Activated CD4-positive, alpha-beta T cell treated with anti-CD3 and anti-CD28 coated beads, Interleukin-10, Interleukin-2, amounts not matched to agents 100 ng/mL and 50 ng/mL, durations not matched to agents 16 hours and 8 hours (primary cell): ENCODE results near the gene VPS25.
"Not testable (repeated sequence)": the region's sequence is repeated elsewhere in the genome, so short reads cannot be mapped to it uniquely, and the experiment has no call there.

Source experiments
- DNase-seq: peaks from one replicate; pipeline ENCODE4 v3.0.0-alpha.2; 2020

The VPS25 gene

DNA sequence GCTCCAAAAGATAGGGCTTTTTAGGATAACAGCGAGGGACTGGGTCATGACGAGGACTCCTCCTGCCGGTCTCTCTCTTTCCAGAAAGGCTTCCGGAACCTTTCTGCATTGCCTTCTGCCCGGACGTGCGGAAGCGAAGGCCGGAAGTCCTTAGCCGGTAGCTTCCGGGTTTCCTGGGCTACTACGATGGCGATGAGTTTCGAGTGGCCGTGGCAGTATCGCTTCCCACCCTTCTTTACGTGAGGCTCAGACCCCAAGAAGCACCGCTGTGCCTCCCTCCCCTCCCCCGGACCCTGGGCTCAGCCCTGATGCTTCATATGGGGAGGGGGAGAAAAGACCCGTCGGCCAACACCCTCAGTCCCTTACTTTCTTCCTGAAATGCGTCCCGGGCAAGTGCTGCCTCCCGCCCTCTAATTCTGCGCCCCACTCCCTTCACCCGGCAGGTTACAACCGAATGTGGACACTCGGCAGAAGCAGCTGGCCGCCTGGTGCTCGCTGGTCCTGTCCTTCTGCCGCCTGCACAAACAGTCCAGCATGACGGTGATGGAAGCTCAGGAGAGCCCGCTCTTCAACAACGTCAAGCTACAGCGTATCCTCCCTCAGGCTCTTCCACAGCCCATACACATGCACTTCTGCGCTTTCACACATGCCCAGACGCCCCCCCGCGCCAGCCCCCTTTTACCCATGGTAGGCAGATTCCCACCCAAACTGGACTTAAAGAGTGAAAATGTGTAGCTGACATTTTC, at the start of gene VPS25:
VPS25 (plus strand) TSS at position 160 of the 746 bp plus-strand sequence; CDS start at position 187, 27 bp downstream.
- DNase-seq, result peak; percentile 87

DNA sequence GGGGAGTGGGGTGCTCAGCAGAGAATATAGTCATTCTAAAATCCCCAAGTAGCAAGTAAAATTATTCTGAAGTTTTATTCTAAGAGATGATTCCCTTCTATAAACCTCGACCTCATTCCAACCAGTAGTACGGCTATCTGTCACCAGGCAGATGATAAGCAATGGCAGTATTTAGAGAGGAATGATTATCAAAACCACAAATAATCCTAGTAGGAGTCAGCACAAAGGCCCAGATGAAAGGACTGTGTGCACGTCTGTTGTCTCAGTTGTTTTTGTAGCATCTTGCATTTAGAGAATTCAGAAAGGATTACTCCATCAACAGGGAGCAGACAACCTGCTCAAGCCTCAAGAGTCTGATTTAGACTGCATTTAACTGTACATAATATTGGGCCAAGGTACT, 49.6 kb upstream of the VPS25 start:
- no peak for DNase-seq

DNA sequence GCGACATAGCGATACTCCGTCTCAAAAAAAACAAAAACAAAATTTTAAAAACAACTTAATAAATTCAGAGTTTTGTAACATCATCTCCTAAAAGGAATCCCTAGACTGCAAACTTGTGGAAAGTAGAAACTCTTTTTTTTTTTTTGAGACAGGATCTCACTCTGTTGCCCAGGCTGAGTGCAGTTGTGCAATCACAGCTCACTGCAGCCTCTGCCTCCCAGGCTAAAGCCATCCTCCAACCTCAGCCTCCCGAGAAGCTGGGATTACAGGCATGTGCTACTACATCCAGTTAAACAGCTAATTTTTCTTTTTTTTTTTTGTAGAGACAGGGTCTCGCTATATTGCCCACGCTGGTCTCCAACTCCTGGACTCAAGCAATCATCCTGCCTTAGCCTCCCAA, 48.1 kb upstream of the VPS25 start:
- DNase-seq, result no peak

DNA sequence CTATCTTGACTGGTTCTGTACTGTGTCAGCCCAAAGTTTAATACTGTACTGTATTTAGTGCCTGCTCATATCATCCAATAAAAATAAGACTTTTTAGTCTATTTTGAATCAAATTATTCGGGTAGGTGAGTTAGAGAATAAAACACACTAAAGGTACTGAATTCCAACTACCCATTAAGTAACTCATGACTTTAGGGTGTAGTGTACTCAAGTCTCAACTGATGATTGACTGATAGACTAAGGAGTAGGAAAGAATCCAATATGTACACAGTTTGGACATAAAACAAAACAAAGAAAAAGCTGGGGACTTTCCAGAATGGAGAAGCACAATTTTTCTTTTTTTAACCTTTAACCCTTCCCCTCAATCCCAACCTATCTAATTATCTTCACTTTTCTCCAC, 32.5 kb upstream of the VPS25 start:
- DNase-seq, result no peak

DNA sequence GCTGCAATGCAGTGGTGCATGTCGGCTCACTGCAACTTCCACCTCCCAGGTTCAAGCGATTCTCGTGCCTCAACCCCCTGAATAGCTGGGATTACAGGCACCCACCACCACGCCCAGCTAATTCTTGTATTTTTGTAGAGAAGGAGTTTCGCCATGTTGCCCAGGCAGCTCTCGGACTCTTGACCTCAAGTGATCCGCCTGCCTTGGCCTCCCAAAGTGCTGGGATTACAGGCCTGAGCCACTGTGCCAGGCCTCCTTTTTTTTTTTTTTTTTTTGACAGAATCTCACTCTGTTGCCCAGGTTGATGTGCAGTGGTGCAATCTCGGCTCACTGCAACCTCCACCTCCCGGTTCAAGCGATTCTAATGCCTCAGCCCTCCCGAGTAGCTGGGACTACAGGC, 30.3 kb upstream of the VPS25 start:
- not testable (repeated sequence) for DNase-seq

DNA sequence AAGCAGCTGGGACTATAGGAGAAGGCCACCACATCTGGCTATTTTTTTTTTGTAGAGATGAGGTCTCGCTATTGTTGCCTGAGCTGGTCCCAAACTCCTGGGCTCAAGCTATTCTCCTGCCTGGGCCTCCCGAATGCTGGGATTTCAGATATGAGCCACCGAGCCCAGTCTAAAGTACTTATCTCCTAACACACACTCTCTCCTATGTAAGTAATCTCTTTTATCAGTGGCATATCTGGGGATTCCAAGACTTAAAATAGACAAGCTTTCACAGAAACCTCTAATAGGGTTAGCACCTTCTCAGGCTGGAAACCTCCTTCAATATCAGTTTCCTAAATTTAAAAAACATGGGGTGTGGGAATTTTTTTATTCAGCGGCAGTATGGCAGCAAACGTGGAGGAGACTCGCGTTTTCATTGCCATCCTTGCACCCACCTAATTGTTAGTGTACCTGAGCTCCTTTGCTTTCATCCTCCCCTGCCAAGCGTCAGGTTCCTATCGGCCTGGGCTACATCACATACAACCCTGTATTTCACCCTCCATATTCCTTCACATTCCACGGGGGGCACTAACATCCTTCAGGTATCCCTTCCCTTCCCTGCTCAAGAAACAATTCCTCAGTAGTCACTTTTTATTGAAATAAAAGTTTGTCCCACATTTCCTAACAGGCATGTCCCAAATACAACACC, 29.5 kb upstream of the VPS25 start:
- DNase-seq, result no peak

DNA sequence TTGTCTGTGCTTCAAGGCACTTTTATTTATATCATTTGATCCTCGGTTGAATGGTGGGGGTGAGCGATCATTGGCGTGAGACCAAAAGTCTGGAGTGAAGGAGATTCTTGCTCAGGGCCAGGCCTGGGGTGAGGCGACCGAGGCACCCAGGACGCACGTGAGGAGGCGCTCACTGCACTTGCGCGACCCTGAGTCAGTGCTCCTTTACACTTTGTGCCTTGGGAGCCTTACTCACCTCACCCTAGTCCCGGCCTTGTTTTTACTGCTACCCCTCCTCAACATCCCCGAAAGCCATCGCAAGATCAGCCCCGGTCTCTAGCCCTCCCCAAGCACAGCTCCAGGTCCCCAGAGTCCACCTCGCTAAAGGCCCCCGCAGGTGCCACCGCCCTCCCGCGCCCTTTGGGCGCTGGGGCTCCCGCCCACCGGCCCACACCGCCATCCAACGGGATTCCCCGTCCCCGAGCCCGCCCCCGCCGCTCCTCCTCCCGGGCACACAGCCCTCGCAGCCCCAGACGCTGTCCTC, 28.9 kb upstream of the VPS25 start:
- peak; percentile 72 for DNase-seq

DNA sequence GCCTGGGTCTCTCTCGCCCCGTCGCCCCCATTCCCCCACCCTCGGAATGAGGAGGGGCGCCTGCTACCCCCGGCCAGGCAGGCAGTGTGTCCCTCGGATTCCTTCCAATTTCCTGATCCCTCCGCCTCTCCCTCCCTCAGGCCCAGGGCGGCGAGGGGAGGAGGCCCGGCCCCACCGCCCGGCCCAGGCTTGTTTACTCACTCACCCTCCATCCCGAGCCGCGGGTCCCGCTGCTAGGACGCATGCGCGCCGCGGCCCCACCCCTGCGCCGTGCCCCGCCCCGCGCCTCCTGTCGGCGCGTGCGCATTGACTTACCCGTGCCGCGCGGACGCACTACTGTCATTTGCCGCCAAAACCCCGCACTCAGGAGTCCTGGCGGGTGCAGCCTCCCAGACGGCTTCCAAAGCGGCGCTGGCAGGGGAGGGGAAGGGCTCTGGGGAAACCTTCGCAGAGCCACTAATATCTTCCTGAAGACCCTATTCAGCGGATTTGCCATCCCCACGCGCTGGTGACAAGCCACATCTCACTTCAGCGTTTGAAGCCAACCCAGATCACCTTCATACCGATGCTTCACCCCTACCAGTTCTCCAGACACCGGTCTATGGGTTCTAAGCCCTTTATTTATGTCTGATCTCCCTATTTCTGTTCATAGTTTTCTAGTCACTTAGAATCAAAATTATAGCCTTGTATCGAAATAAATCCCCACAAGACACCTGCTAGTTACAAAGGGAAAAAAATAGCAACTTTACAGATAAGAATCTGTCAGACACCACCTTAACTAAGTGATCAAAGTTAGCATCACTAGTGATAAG, 28.2 kb upstream of the VPS25 start, which contains the start of gene EZH1:
EZH1 (minus strand) TSS at position 235 of the 812 bp plus-strand sequence. CDS start 16,099 bp downstream, outside the sequence.
- DNase-seq, result peak; percentile 96

DNA sequence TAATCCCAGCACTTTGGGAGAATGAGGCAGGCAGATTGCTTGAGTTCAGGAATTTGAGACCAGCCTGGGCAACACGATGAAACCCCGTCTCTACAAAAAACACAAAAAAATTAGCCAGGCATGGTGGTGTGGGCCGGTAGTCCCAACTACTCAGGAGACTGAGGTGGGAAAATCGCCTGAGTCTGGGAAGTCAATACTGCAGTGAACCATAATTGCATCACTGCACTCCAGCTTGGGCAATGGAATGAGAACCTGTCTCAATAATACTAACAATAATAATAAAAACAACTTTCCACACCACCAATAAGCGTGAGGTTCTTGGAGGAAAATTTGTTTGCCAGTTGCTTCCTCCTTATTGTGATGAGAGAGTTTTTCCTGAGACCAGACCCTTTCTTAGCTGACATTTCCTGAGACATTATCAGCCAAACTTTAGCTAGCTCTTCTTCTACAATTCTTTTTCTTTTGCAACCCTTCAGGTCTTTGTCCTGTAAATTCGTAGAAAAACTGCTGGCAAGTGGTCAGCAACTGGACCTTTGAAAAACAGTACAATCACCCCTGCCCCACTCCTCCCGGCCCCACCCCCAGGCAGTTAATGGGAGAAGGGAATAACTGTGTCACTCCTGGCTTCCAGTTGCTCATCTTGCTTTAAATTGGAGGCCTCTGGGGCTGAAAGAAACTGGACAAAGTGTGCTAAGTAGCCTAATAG, 24.9 kb upstream of the VPS25 start:
- DNase-seq, result no peak

DNA sequence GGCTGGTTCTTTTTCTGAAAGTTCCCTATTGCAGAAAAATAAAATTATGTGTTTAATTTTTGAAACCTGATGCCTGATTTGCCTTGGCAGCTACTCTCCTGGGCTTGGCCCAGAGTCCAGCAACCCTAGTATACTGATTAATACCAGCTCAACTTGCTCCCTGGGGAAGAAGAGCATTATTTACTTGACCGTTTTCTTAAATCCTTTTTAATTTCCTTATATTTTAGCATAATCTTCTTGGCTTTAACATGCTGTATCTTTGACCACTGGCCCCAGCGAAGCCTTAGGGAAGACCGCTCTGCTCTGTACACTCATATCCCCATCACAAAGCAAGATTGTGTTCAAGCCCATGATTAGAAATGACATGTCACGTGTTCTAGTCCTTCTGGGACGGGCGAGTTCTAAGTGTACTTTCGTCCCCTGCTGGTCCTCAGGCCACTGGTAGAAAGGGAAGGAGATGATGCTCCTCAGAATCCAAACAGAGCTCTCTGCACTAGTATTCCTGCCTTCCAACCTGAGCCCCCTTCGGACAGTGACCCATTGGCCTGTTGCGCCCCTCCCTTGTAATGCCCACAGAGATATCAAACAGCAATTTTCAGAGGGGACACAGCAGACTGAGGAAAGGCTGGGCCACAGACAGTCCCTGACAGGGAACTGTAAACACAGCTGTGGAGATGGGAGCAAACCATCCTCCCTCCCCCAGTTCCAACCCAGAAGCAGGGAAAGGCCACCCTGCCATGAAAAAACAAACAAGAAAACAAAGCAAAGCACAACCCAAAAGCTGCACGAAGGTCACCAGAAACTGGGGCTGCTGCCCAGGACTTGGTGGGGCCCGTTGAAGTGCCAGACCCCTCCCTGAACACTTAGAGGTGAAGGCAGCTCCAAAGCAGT, 24.1 kb upstream of the VPS25 start:
- no peak for DNase-seq

DNA sequence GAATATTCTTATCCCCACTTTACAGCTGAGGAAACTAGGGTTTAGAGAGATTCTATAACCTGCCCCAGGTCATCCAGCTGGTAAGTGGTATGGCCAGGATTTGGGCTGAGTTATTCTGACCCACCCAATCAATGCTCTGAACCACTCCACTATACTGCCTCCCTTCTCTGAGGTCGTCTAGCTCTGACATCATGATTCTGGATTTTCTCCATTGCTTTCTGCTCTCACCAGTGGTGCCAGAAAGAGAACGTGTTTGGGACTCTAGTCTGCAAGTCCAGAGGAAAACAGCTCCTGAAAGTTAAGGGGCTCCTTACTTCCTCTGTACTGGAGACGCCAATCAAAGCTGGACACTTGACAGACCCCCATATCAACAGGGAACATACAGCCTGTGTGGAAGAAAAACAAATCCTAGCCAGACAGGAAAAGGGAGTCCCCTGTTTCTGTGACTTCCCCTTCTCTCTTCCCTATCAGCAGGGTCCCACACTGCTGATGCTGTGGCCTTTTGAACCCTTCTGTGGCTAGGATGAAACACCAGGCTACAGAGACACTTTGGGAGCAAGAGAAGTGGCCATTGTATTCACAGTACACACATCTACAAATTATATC, 22.4 kb upstream of the VPS25 start:
- no peak for DNase-seq

DNA sequence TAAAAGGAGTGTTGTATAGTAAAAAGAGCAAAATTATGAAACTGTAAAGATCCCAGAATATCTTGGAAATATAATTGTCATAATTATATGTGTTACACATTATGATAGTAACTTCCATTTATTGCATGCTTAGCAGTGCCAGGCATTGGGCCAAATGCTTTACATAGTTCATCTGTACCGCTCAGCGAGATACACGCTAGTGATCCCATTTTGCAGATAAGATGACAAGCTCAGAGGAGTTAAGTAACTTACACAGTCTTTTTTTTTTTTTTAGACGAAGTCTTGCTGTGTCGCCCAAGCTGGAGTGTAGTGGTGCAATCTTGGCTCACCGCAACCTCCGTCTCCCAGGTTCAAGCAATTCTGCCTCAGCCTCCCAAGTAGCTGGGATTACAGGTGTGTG, 21.6 kb upstream of the VPS25 start:
- no peak for DNase-seq

DNA sequence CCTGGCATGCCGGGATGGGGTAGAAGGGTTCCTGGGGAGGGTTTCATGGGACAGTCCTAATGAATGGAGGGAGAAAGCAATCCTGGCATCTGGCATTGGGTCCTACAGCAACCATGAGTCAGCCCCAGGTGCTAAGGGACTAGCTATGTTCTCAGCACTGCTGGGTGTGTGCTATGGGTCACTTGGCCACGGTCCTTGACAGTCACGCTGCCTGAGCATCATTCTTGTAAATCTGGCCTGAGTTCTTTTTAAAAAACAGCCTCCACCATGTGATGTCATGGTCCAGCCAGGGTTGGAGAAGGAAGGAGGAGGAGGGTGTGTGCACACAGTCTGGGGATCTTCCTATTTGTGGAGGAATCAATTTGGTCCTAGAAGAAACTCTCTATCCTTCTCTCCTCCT, 18.5 kb upstream of the VPS25 start:
- DNase-seq, result no peak

DNA sequence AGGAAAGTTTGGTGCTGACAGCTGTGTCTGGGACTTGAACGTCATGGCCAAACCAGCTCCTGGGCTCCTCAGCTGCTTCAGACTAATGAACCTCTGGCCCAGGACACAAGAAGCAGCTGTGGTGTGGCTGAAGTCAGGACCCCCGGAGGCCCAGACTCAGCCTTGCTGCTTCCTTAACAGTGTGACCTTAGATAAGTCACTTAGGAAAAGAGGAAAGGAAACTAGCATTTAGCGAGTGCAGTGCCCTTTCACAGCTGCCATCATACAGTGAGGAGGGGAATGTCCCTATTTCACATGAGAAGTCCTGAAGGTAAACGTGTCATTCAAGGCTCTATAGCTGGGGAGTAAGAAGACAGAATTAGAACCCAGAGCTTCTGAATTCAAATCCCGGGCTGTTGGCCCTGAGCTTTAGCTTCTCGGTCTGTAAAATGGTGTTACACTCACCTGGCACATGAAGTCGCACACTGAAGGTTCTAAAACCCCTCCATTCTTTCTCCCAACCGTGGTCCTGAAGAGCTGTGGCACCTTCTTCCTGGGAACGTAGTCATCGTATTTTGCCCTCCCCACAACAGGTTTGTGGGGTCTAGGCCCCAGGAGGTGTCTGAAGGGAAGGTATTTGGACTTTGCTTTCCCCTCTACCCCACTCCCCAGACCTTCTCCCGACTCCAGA, 13.1 kb upstream of the VPS25 start:
- no peak for DNase-seq

DNA sequence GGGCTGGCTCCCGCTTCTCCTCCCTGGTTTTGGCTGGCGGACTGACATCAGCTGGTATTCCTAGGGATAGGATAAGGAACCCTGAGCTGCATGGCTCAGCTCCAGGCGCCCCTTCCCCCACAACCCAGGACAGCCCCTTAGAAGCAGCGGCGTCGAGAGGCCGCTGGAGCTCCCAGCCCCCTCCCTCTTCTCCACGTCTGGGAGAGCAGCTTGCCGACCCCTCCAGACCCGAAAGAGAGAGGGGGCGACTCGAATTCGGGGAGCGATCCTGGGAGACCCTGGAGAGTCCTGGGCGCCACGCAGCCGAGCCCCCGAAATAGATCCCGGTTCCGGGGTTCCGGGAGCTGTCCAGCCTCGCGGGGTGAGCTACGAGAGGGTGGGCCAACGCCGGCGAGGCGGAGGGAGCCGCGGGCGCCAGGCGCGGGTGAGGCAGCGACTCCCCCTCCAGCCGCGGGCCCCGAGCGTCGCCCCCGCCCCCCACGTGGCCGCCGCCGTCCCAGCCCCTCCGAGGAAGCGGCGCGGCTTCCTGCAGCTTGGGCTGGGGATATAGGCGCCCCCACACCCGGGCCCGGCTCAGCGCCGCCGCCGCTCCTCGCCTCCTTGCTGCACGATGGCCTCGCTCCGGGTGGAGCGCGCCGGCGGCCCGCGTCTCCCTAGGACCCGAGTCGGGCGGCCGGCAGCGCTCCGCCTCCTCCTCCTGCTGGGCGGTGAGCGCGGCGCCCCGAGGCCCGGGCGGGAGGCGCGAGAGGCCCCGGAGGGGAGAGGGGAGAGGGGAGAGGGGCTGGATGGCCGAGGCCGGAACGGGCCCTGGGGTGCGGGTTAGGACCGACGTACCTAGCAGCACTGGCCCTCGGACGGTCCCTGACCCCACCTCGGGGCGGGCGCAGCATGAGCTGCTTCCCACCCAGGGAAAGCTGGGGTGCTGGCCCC, 12.3 kb upstream of the VPS25 start, which contains the start of gene RAMP2:
RAMP2 (plus strand) TSS at position 576 of the 930 bp plus-strand sequence; CDS start at position 611, 35 bp downstream.
- no peak for DNase-seq

DNA sequence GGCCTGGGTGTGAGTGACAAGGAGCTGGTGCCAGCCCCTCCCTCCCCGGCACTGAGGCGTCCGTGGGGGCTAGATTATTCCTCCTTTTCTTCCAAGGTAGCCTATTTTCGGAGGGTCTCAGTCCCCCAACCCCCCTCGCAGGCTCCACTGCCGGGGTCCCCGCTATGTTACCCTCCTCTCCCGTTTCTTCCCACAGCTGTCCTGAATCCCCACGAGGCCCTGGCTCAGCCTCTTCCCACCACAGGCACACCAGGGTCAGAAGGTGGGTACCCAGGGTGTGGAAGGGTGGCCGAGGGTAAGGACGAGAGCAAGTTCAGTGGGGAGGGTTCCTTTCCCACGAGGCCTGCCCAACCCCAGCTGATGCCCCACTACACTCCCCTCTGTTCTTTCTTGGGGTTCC, 11.6 kb upstream of the VPS25 start:
- no peak for DNase-seq

DNA sequence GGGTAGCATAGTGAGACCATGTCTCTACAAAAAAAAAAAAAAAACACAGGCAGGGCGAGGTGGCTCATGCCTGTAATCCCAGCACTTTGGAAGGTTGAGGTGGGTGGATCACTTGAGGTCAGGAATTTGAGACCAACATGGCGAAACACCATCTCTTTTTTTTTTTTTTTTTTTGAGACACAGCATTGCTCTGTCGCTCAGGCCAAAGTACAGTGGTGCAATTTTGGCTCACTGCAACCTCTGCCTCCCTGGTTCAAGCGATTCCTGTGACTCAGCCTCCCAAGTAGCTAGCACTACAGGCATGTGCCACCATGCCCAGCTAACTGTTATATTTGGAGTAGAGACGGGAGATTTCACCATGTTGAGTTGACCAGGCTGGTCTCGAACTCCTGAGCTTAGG, 7.1 kb upstream of the VPS25 start:
- DNase-seq, result no peak

DNA sequence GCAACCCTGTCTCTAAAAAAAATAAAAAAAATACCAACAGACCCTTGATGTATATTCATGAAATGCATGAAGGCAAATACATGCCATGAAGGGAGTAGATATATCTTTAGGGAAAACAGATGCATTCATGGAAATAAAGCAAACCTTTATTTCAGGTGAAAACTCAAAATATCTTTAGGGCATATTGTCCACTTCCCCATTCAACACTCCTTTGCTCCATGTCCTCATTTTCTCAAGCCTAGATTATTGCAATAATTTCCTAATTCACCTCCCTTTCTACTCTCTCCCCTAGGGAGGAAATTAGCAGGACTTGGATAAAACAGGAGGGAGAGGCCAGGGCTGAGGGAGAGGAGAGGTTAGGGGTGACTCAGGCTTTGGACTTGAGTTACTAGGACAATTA, 5.7 kb upstream of the VPS25 start:
- DNase-seq, result no peak

DNA sequence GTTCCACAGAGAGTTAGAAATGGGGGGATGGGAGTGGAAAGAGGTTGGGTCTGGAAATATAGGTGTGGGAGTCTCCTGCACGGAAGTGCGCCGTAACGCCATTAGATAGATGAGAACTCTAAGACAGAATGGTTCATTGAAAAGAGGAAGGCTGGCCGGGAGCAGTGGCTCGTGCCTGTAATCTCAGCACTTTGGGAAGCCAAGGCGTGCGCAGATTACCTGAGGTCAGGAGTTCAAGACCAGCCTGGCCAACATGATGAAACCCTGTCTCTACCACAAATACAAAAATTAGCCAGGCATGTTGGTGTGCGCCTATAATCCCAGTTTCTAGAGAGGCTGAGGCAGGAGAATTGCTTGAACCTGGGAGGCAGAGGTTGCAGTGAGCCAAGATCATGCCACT, 5.2 kb upstream of the VPS25 start:
- DNase-seq, result not testable (repeated sequence)
